NB4 (cell line): ENCODE data around the gene OGFRL1.

ENCODE experiments used
- DNase-seq: peaks from one replicate; pipeline ENCODE4 v3.0.0; 2010; ENCODE audit warnings: low read depth
- H3K4me3 ChIP-seq: one replicate; pipeline ENCODE4 v1.5.1; 2011; ENCODE audit warnings: mild to moderate bottlenecking, low read depth, low read length, moderate library complexity
- MAX ChIP-seq: IDR thresholded peaks from 2 replicates; pipeline ENCODE4 v1.6.1; 2011; ENCODE audit warnings: low read depth, low read length
- MYC ChIP-seq: IDR thresholded peaks from 2 replicates; pipeline ENCODE4 v1.6.1; 2011; ENCODE audit warnings: low read depth, low read length
- POLR2A ChIP-seq: IDR thresholded peaks from 2 replicates; pipeline ENCODE4 v1.6.1; 2011; ENCODE audit warnings: mild to moderate bottlenecking; ENCODE audit not compliant: insufficient read length; ENCODE audit errors: extremely low read depth
- TF ChIP-seq, protein P1 (sequence below): IDR thresholded peaks from one replicate; pipeline ENCODE4 v1.5.1; 2012; ENCODE audit warnings: low read depth, low read length

OGFRL1 gene

DNA sequence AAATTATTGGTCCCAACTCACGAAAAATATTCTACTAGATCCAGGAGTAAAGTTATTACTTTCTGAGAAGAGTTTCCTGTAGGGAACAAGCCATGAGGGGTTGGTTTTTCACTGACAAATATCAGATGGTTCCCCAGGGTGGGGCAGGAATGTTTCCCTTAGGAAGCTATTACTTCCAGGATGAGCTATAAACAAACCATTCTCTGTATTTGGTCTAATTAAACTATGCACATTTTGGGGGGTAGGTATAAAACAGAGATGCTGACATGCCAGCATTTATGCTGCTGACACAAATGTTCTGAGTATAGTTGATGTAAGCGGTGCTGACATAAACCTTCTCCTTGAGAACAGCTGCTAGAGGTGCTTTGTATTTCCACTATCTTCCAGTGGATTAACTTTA lies 54.2 kb downstream of the OGFRL1 start:
- TF ChIP-seq MYC (no peak), MAX (no peak), POLR2A (no peak)
- TF ChIP-seq, protein P1, sequence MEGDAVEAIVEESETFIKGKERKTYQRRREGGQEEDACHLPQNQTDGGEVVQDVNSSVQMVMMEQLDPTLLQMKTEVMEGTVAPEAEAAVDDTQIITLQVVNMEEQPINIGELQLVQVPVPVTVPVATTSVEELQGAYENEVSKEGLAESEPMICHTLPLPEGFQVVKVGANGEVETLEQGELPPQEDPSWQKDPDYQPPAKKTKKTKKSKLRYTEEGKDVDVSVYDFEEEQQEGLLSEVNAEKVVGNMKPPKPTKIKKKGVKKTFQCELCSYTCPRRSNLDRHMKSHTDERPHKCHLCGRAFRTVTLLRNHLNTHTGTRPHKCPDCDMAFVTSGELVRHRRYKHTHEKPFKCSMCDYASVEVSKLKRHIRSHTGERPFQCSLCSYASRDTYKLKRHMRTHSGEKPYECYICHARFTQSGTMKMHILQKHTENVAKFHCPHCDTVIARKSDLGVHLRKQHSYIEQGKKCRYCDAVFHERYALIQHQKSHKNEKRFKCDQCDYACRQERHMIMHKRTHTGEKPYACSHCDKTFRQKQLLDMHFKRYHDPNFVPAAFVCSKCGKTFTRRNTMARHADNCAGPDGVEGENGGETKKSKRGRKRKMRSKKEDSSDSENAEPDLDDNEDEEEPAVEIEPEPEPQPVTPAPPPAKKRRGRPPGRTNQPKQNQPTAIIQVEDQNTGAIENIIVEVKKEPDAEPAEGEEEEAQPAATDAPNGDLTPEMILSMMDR, result no peak
- H3K4me3 ChIP-seq, result no peak overlapping the region
- DNase-seq, result no peak

DNA sequence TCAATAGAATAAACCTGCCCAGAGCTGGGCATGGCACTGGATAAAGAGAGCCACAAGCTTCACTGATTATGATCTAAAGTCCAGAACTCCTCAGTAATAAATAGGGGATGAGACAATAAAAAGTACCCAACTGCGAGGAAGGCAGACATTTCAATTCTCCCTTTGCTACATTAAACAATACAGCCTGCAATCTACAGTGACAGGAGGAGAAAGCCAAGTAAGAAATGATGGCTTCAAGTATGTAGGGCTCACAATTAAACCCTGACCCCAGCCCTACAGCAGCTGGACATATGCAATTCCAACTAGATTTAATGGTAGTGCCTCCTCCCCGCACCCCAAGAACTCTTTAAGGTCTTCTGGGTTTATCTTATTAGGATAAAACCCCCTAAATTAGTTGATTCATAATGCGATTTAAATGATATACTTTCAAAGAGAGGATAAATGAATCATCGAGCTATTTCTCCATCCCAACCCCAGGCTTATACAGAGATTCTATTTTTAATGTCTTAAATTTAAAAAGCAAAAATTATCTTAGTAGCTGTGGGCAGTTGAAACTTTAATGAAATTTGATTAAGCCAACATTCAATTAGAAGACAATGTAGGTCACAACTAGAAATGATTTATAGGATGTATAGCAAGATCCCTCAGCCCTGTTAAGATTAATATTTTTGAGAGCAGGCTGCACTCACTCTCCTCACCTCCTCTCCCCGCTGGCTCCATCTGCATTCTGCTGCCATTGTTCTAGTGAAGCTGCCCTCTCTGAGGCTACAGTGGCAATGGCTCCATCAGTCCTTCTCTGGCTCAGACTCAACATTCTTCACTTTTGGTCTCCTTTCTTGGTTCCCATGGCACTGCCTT lies 57.1 kb downstream of the OGFRL1 start:
- no peak for DNase-seq
- TF ChIP-seq POLR2A (no peak), MAX (no peak), MYC (no peak)
- TF ChIP-seq, protein P1, result no peak
- no peak overlapping the region for H3K4me3 ChIP-seq

- DNase-seq, result no peak
- no peak overlapping the region for H3K4me3 ChIP-seq
- TF ChIP-seq POLR2A (no peak), MYC (no peak), MAX (no peak)
- TF ChIP-seq, protein P1, result no peak
Measured at GRCh38 chr6:71346334-71346694, 57.7 kb downstream of the OGFRL1 start.

DNA sequence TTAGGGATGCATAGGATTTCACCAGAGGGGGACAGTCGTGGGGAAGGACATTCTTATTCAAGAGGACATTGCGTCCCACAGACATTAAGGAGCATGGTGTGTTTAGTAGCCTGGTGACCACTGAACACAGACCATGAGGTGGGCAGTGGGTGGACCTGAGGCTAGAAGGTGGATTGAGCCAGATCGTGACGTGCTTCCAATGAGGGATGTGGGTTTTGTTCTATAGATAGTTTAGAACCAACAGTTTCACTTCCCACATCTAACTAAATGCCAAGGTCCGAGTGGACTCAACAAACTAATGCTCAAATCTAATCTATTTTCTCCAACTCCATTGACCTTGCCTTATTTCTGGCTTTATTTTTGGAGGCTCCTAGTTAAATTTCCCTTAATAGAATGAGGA lies 58.5 kb downstream of the OGFRL1 start:
- H3K4me3 ChIP-seq, result no peak overlapping the region
- TF ChIP-seq MYC (no peak), POLR2A (no peak), MAX (no peak)
- TF ChIP-seq, protein P1, result no peak
- no peak for DNase-seq

DNA sequence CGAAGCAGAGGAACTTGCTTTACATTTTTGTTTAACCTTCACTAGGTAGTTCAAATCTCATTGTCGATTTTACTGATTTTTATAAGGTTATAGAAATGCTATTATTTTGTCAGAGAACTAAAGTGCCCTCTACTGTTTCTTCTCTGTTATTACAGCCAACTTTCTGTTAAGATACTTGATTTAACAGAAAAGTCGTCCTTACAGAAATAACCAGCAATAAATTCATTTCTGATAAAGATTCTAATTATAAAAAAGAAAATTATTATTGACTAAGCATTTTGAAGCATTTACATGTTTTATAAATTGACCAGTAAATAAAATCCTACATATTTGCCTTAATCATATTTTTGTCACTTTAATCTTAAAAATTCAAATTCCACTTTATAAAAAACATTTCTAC lies 60.8 kb downstream of the OGFRL1 start:
- no peak for TF ChIP-seq POLR2A
- TF ChIP-seq, protein P1, result peak; percentile 44
- H3K4me3 ChIP-seq, result no peak overlapping the region
- peak; percentile 45 for DNase-seq
